Brain microvascular endothelial cell (primary cell): ENCODE measurements around the gene TMPRSS6.

Source experiments
- DNase-seq: peaks from one replicate; pipeline ENCODE4 v3.0.0-alpha.2; 2020
- H3K27ac ChIP-seq: fragments of 250-450 bp; sonication (Bioruptor Pico); 2 replicates; pipeline ENCODE4 v1.5.1; 2020; ENCODE audit warnings: mild to moderate bottlenecking, moderate library complexity
- H3K27me3 ChIP-seq: fragments of 250-450 bp; sonication (Bioruptor Pico); replicated peaks from 2 replicates; pipeline ENCODE4 v1.5.1; 2020; ENCODE audit warnings: mild to moderate bottlenecking
- H3K36me3 ChIP-seq: fragments of 250-450 bp; sonication (Bioruptor Pico); replicated peaks from 2 replicates; pipeline ENCODE4 v1.5.1; 2020; ENCODE audit warnings: mild to moderate bottlenecking
- H3K4me3 ChIP-seq: 2 replicates; pipeline ENCODE4 v1.5.1; 2011; ENCODE audit warnings: low read depth, mild to moderate bottlenecking, control low read depth, low read length, moderate library complexity
- CTCF ChIP-seq: IDR thresholded peaks from 2 replicates; pipeline ENCODE4 v1.5.1; 2011; ENCODE audit warnings: low read depth, mild to moderate bottlenecking, moderate library complexity, low read length, control low read depth, inconsistent platforms; ENCODE audit errors: missing control alignments
- in situ Hi-C: cut with HindIII; loops from 2 replicates; pipeline ENCODE4 v1.10.0; 2017; ENCODE audit warnings: low sequenced_read_pairs, low pct_ligation_motif_present

Gene TMPRSS6

GRCh38 chr22:37132773-37133172 is 23.3 kb upstream of the TMPRSS6 start:
- in situ Hi-C loops, result no loop called here
- no peaks in the 10 kb centered on the region for H3K27me3 ChIP-seq

GRCh38 chr22:37129866-37130441 is 20.4 kb upstream of the TMPRSS6 start:
- DNase-seq, result no peak
- TF ChIP-seq CTCF, result no peak
- Histone ChIP-seq H3K27me3 (no peaks in the 10 kb centered on the region), H3K36me3 (no peaks in the 10 kb centered on the region), H3K4me3 (no peak overlapping the region), H3K27ac (no peak overlapping the region)
- in situ Hi-C loops, result no loop called here

More at GRCh38 chr22:37132773-37133172, 23.3 kb upstream of the TMPRSS6 start:
- no peak overlapping the region for H3K4me3 ChIP-seq
- no peak for DNase-seq
- no peak for TF ChIP-seq CTCF
- H3K27ac ChIP-seq, result no peak overlapping the region
- no peaks in the 10 kb centered on the region for H3K36me3 ChIP-seq

GRCh38 chr22:37128555-37129281 is 19.2 kb upstream of the TMPRSS6 start:
- Histone ChIP-seq H3K4me3 (no peak overlapping the region), H3K27me3 (no peaks in the 10 kb centered on the region), H3K36me3 (no peaks in the 10 kb centered on the region), H3K27ac (no peak overlapping the region)
- no peak for DNase-seq
- in situ Hi-C loops, result no loop called here
- no peak for TF ChIP-seq CTCF

GRCh38 chr22:37127350-37127878 is 17.9 kb upstream of the TMPRSS6 start:
- Histone ChIP-seq H3K27ac (no peak overlapping the region), H3K36me3 (no peaks in the 10 kb centered on the region), H3K4me3 (no peak overlapping the region), H3K27me3 (no peaks in the 10 kb centered on the region)
- TF ChIP-seq CTCF, result no peak
- DNase-seq, result no peak
- in situ Hi-C loops, result no loop called here

- no peaks in the 10 kb centered on the region for H3K27me3 ChIP-seq
- TF ChIP-seq CTCF, result peak; percentile 45
- DNase-seq, result no peak
- no peak overlapping the region for H3K27ac ChIP-seq
- no peak overlapping the region for H3K4me3 ChIP-seq
- in situ Hi-C loops, result no loop called here
- no peaks in the 10 kb centered on the region for H3K36me3 ChIP-seq
Measured at GRCh38 chr22:37126882-37127281, 17.4 kb upstream of the TMPRSS6 start.
